Subcutaneous abdominal adipose tissue (tissue), 5 donors: Measurements from ENCODE around the gene CARD8.

Source experiments
- H3K27ac ChIP-seq: one replicate; pipeline ENCODE4 v1.7.0; 2013; ENCODE audit warnings: low read depth, mild to moderate bottlenecking, inconsistent platforms, low read length, moderate library complexity
- H3K27me3 ChIP-seq, 5 donors: one replicate each; pipeline ENCODE4 v1.7.0; 2013; ENCODE audit warnings: low read length in 5 of 5, inconsistent platforms in 1 of 5; ENCODE audit not compliant: control insufficient read depth in 5 of 5, insufficient read depth in 4 of 5
- H3K36me3 ChIP-seq, 5 donors: one replicate each; pipeline ENCODE4 v1.7.0; 2013; ENCODE audit warnings: low read length in 5 of 5; ENCODE audit not compliant: control insufficient read depth in 5 of 5, insufficient read depth in 5 of 5
- H3K4me1 ChIP-seq, 5 donors: one replicate each; pipeline ENCODE4 v1.7.0; 2013; ENCODE audit warnings: low read length in 5 of 5, mild to moderate bottlenecking in 3 of 5, moderate library complexity in 1 of 5; ENCODE audit not compliant: control insufficient read depth in 5 of 5, insufficient read depth in 5 of 5
- H3K4me3 ChIP-seq, 5 donors: one replicate each; pipeline ENCODE4 v1.7.0; 2013; ENCODE audit warnings: low read length in 5 of 5, low read depth in 1 of 5
- H3K9ac ChIP-seq, 5 donors: one replicate each; pipeline ENCODE4 v1.7.0; 2013; ENCODE audit warnings: low read length in 5 of 5, mild to moderate bottlenecking in 4 of 5, moderate library complexity in 3 of 5
- H3K9me3 ChIP-seq, 5 donors: one replicate each; pipeline ENCODE4 v1.7.0; 2013; ENCODE audit warnings: low read length in 5 of 5; ENCODE audit not compliant: control insufficient read depth in 5 of 5
- donor health status: healthy.
- donor health status: healthy.
- donor health status: healthy.
- donor health status: healthy.
- donor health status: healthy.

Gene CARD8

DNA sequence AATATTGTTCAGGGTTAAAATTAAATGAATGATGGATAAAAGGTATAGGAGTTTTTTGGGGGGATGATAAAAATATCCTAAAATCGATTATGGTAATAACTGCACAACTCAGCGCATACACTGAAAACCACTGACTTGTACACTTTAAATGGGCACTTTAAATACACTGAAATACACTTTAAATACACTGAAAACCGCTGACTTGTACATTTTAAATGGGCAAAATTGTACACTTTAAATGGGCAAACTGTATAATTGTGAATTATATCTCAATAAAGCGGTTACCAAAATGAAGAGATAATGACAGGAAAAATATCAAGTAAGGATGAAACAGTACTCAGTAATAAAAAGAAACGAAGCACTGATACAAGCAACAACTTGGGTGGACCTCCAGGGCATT is 87.0 kb downstream of the CARD8 start:
- Histone ChIP-seq H3K27me3 (no peaks in the 10 kb centered on the region), H3K4me3 (no peak overlapping the region), H3K9ac (no peak overlapping the region), H3K4me1 (peaks cover 4 to 14% (median 12%) of the 10 kb centered on the region in 5 donors), H3K9me3 (no peaks in the 10 kb centered on the region), H3K27ac (no peak overlapping the region), H3K36me3 (peaks cover 0 to 8% (median 5%) of the 10 kb centered on the region in 5 donors)

DNA sequence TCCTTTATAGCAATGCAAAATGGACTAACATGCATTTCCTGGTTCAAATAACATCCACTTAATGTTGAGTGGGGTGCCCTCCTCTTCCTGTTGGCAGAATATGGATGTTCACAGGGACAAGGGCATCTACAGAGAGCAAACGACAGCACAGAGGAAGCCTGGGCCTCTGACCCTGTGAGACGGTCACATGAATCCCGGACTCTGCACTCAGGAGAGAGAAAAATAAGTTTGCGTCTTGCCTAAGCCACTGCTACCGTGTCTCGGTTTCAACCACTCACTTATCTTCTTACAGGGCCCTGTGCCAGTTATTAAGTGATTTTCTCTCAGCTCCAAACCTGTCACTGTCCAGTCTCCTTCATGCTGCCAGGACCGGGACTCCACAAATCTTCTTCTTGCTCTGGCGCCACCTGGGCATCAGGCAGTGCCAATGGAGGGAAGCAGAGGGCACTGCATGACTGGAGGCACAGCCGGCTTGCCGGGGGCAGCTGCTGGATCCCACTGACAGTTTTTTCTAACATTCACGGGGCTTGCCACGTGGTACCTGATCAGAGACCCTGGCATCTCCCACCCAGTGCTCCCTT is 97.4 kb downstream of the CARD8 start:
- no peaks in the 10 kb centered on the region for H3K27me3 ChIP-seq
- peaks cover 0 to 4% (median 0%) of the 10 kb centered on the region in 5 donors for H3K4me1 ChIP-seq
- no peak overlapping the region for H3K4me3 ChIP-seq
- peaks cover 0 to 29% (median 18%) of the 10 kb centered on the region in 5 donors for H3K36me3 ChIP-seq
- no peak overlapping the region for H3K9ac ChIP-seq
- H3K9me3 ChIP-seq, result no peaks in the 10 kb centered on the region
- no peak overlapping the region for H3K27ac ChIP-seq
